ENCODE measurements around the gene HMCN2.

DNA sequence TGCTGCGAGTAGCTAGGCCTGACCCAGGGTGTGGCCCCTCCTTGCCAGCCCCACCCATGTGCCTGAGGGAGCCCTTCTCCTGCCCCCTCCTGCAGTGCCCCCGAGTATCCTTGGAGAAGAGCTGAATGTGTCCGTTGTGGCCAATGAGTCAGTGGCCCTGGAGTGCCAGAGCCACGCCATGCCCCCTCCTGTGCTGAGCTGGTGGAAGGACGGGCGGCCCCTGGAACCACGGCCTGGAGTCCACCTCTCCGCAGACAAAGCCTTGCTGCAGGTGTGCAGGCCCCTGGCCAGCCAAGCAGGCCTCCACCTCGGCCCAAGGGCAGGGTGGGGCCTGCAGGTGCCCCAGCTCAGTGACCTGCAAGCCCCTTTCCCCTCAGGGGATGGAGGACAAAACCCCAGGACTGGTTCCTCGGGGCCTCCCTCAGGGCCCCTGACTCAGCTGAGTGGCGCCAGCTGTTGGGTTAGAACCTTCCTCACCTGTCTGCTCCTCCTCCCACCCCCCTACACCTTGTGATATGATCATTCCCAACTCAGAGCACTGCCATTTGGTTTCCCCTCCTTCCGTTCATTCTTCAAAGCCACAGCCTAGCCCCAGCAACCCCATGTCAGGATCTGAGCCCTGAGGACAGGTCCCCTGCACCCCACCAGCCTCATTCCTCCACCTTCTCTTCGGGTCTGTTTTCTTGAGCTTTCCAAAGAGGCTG lies 99.2 kb downstream of the HMCN2 start:
- TF ChIP-seq EZH2 (IDR thresholded peaks at IDR 0.05; ENCODE audit: insufficient read depth, poor library complexity, severe bottlenecking) (no peak), EZH2phosphoT487 (IDR thresholded peaks at IDR 0.05; ENCODE audit: insufficient read depth, low read depth) (no peak)

Measured in GM23248 (cell line).